ENCODE measurements around the gene SUSD6.

GRCh38 chr14:69616408-69616773, 5.0 kb downstream of the SUSD6 start:
- no peak for TF ChIP-seq CTCF (IDR thresholded peaks at IDR 0.05)
- TF ChIP-seq POLR2A (IDR thresholded peaks at IDR 0.05), result no peak
